SK-N-SH treated with all-trans-retinoic acid at 6 μM for 48 hours (cell line): ENCODE measurements around the gene AUTS2.

Experiments used
- ZFP3 ChIP-seq: fragments of 250-450 bp; sonication (Bioruptor Pico); IDR thresholded peaks from 2 replicates; pipeline ENCODE4 v1.5.0; 2020; ENCODE audit warnings: mild to moderate bottlenecking, moderate library complexity
- ZFP30 ChIP-seq: fragments of 450-650 bp; formaldehyde crosslinking; IDR thresholded peaks from 2 replicates; pipeline ENCODE4 v1.5.0; 2022; ENCODE audit warnings: mild to moderate bottlenecking, moderate library complexity
- ZNF565 ChIP-seq: fragments of 450-650 bp; formaldehyde crosslinking; conservative IDR thresholded peaks from 2 replicates; pipeline ENCODE4 v1.5.0; 2020; ENCODE audit warnings: low read depth, mild to moderate bottlenecking, moderate library complexity
- TF ChIP-seq, protein P1 (sequence below): fragments of 250-450 bp; sonication (Bioruptor Pico); IDR thresholded peaks from 2 replicates; pipeline ENCODE4 v1.8.0; 2020; ENCODE audit warnings: mild to moderate bottlenecking, moderate library complexity, borderline replicate concordance
- TF ChIP-seq, protein P2 (sequence below): fragments of 250-450 bp; sonication (Bioruptor Pico); IDR thresholded peaks from 2 replicates; pipeline ENCODE4 v1.5.0; 2020; ENCODE audit warnings: mild to moderate bottlenecking, moderate library complexity

GRCh38 chr7:70577078-70577477 is 978.8 kb downstream of the AUTS2 start:
- TF ChIP-seq ZFP30 (no peak), ZFP3 (CRISPR knock-in tag) (no peak), ZNF565 (CRISPR knock-in tag) (no peak)
- TF ChIP-seq, protein P1, sequence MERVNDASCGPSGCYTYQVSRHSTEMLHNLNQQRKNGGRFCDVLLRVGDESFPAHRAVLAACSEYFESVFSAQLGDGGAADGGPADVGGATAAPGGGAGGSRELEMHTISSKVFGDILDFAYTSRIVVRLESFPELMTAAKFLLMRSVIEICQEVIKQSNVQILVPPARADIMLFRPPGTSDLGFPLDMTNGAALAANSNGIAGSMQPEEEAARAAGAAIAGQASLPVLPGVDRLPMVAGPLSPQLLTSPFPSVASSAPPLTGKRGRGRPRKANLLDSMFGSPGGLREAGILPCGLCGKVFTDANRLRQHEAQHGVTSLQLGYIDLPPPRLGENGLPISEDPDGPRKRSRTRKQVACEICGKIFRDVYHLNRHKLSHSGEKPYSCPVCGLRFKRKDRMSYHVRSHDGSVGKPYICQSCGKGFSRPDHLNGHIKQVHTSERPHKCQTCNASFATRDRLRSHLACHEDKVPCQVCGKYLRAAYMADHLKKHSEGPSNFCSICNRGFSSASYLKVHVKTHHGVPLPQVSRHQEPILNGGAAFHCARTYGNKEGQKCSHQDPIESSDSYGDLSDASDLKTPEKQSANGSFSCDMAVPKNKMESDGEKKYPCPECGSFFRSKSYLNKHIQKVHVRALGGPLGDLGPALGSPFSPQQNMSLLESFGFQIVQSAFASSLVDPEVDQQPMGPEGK (CRISPR knock-in tag), result no peak
- TF ChIP-seq, protein P2, sequence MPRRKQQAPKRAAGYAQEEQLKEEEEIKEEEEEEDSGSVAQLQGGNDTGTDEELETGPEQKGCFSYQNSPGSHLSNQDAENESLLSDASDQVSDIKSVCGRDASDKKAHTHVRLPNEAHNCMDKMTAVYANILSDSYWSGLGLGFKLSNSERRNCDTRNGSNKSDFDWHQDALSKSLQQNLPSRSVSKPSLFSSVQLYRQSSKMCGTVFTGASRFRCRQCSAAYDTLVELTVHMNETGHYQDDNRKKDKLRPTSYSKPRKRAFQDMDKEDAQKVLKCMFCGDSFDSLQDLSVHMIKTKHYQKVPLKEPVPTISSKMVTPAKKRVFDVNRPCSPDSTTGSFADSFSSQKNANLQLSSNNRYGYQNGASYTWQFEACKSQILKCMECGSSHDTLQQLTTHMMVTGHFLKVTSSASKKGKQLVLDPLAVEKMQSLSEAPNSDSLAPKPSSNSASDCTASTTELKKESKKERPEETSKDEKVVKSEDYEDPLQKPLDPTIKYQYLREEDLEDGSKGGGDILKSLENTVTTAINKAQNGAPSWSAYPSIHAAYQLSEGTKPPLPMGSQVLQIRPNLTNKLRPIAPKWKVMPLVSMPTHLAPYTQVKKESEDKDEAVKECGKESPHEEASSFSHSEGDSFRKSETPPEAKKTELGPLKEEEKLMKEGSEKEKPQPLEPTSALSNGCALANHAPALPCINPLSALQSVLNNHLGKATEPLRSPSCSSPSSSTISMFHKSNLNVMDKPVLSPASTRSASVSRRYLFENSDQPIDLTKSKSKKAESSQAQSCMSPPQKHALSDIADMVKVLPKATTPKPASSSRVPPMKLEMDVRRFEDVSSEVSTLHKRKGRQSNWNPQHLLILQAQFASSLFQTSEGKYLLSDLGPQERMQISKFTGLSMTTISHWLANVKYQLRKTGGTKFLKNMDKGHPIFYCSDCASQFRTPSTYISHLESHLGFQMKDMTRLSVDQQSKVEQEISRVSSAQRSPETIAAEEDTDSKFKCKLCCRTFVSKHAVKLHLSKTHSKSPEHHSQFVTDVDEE (CRISPR knock-in tag), result no peak
